ENCODE data around the gene ERC1.

The ERC1 gene

DNA sequence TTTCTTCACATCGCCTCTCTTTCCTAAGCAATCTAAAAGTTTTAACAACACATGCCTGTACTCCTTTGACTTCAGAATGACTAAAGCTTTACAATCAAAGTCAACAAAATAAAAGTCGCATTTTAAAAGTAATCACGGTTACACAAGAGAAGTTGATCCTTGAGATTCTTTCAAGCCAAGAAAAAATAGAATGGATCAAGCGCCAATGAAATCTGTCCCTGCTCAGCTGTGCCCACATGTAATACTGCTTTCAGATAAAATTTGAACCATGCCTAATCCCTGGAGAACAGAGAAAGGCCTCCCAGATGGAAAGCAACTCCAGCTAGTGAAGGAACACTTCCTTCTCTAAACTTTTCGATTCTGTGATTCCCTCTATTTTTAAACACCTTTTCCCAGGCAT lies 490.3 kb downstream of the ERC1 start:
- H3K4me1 ChIP-seq: no peaks in the 10 kb centered on the region; the same call in 1 of the 2 replicates
- no peak for DNase-seq (ENCODE audit: low spot score in 2 of 2)
- H3K9me3 ChIP-seq: no peaks in the 10 kb centered on the region
- no peaks in the 10 kb centered on the region for H3K36me3 ChIP-seq (replicated peaks)
- no peak overlapping the region for H3K4me3 ChIP-seq
- no peaks in the 10 kb centered on the region for H3K27me3 ChIP-seq (ENCODE audit: low read depth)
- in situ Hi-C loops (cut with MboI; ENCODE audit: low sequenced_read_pairs): no loop called here

DNA sequence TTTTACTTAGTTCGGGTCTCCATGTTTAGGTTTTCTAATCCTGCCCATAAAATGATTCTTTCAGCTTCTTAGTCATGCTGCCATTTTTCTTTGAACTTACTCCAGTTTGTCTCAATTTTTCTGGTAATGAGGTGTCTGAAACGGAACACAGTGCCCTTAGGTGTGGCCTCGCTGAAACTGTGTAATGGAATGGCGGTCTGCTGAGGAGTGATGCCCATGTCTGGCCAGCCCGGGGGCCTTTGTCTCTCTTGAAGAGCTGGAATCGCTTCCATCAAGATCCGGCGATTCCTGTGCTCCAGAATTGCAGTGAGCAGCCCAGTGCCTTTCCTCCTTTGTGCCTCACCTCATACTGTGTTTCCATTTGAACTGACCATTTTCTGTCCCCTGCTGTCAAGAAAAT lies 490.9 kb downstream of the ERC1 start:
- no peaks in the 10 kb centered on the region for H3K27me3 ChIP-seq (ENCODE audit: low read depth)
- H3K36me3 ChIP-seq (replicated peaks): no peaks in the 10 kb centered on the region
- H3K9me3 ChIP-seq: no peaks in the 10 kb centered on the region
- no peak overlapping the region for H3K4me3 ChIP-seq
- in situ Hi-C loops (cut with MboI; ENCODE audit: low sequenced_read_pairs): no loop called here
- H3K4me1 ChIP-seq: no peaks in the 10 kb centered on the region; the same call in 1 of the 2 replicates
- DNase-seq (ENCODE audit: low spot score in 2 of 2): no peak

DNA sequence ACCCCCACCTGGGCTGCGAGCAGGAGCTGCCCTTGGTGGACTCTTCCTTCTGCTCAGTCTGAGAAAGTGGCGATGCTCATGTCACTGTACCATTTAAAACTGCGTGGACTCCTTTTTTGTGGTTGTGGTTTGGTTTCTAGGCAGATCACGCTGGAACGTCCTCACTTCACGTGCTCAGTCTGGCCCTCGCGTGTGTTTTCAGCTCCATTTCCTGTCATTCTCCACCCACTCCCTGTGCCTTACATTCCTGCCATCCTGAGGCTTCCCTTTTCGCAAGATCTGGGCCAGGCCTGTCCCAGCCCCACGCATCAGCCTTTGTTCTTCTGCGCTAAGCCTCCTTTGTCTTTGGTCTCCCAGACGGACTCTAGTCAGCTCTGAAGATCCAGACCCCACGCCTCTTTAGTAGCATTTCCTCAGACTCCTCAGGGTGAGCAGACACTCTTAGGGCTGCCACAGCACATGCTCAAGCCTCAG lies 497.9 kb downstream of the ERC1 start:
- H3K4me1 ChIP-seq: no peaks in the 10 kb centered on the region; the same call in 1 of the 2 replicates
- in situ Hi-C loops (cut with MboI; ENCODE audit: low sequenced_read_pairs): no loop called here
- H3K9me3 ChIP-seq: no peaks in the 10 kb centered on the region; the same call in 1 of the 2 replicates
- DNase-seq (ENCODE audit: low spot score in 2 of 2): peak in 1 of 2 experiments; percentile 24
- H3K4me3 ChIP-seq: no peak overlapping the region
- H3K36me3 ChIP-seq (replicated peaks): 0 out of 2 replicates have a peak, but pooled peaks cover 2% of the 10 kb centered on the region
- H3K27me3 ChIP-seq (ENCODE audit: low read depth): no peaks in the 10 kb centered on the region

DNA sequence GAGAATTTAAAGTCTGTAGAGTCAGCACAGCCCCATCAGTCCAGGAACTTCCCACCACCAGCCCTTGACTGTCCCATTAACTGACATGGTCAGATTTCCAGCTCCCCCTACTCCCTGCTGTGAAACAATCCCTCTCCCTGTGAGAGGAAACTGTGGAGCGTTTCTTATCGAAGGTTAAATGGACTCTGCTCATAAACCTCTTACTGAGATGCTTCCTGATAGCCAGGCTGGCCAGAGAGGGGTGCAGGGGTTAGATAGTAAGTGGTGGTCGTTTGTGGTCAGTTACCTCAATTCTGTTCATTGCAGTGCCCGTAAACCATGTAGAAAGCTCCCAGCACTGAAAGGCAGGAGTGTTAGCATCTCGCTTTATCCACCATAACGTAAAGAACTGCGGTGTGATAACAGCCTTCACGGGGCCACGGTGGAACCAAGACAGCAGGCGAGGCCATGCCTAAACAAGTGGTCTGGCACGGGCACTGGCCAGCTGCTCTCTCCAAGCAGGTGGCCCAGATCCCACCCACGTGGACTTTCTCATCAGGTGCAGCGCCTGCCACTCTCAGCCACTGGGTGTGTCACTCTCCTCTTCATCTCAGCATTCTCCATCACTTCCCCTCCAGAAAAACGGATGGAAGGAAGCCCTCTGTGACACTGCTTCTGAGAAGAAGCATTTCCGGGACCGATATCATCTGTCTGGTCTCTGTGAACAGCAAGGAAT lies 501.1 kb downstream of the ERC1 start:
- Histone ChIP-seq H3K9me3 (no peaks in the 10 kb centered on the region; the same call in 1 of the 2 replicates), H3K4me1 (no peaks in the 10 kb centered on the region), H3K36me3 (replicated peaks) (0 out of 2 replicates have a peak, but pooled peaks cover 2% of the 10 kb centered on the region), H3K4me3 (no peak overlapping the region), H3K27me3 (ENCODE audit: low read depth) (no peaks in the 10 kb centered on the region)
- no peak for DNase-seq (ENCODE audit: low spot score in 2 of 2)
- in situ Hi-C loops (cut with MboI; ENCODE audit: low sequenced_read_pairs): no loop called here

DNA sequence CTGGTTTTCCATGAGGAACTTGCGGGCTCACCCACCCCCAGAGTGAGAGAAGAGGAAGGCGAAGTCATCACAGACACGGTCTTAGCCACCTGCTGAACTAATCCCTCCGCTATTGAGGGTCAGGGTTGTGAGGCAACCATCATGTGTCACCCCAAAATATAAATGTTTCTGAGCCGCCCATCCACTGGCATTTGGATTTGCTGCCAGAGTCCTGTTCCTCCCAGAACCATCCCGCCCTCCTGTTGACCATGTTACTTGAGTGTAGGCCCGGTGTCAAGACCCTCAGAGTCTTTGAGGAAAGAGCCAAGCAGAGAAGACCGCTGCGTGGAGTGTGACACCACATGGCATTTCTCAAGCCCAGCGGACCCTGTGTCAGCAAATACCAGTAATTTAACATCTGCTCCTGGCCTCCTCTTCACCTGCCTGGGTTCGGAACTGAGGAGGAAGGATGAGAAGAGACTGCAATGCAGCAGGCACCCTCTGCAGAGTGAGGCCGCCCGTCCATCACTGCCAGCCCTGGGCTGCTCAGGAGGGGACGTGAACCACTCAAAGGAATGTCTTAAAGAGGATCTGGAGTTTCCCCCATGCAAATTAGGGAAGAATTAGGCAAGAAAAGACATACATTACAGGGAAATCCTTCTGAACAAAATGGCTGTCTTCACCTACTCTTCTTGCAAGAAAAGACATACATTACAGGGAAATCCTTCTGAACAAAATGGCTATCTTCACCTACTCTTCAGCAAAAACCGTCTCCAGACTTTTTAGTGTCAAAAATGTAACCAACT lies 502.9 kb downstream of the ERC1 start:
- Histone ChIP-seq H3K9me3 (no peaks in the 10 kb centered on the region; the same call in 1 of the 2 replicates), H3K36me3 (replicated peaks) (0 out of 2 replicates have a peak, but pooled peaks cover 2% of the 10 kb centered on the region), H3K27me3 (ENCODE audit: low read depth) (no peaks in the 10 kb centered on the region), H3K4me3 (no peak overlapping the region), H3K4me1 (no peaks in the 10 kb centered on the region)
- DNase-seq (ENCODE audit: low spot score in 2 of 2): no peak
- in situ Hi-C loops (cut with MboI; ENCODE audit: low sequenced_read_pairs): no loop called here

DNA sequence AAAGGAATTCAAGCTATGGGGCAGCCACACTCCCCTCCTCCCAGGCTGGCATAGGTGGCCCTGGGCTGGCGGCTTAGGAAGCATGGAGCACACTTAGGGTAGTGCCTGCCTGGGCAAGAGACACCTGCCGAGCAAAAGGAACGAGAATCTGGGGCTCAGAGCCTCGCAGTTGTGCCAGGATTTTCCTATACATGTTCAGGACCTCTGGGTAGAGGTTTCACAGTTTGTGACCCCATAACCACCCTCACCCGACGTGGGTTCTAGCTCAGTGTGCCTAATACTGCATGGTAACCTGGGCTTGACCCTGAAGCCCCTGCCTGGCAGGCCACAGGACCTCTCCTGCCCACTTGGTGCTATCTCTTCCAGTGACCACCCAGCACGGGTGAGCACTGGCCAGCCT lies 503.8 kb downstream of the ERC1 start:
- H3K36me3 ChIP-seq (replicated peaks): 0 out of 2 replicates have a peak, but pooled peaks cover 2% of the 10 kb centered on the region
- no peak for DNase-seq (ENCODE audit: low spot score in 2 of 2)
- in situ Hi-C loops (cut with MboI; ENCODE audit: low sequenced_read_pairs): no loop called here
- H3K27me3 ChIP-seq (ENCODE audit: low read depth): no peaks in the 10 kb centered on the region
- no peak overlapping the region for H3K4me3 ChIP-seq
- H3K4me1 ChIP-seq: no peaks in the 10 kb centered on the region
- H3K9me3 ChIP-seq: no peaks in the 10 kb centered on the region

DNA sequence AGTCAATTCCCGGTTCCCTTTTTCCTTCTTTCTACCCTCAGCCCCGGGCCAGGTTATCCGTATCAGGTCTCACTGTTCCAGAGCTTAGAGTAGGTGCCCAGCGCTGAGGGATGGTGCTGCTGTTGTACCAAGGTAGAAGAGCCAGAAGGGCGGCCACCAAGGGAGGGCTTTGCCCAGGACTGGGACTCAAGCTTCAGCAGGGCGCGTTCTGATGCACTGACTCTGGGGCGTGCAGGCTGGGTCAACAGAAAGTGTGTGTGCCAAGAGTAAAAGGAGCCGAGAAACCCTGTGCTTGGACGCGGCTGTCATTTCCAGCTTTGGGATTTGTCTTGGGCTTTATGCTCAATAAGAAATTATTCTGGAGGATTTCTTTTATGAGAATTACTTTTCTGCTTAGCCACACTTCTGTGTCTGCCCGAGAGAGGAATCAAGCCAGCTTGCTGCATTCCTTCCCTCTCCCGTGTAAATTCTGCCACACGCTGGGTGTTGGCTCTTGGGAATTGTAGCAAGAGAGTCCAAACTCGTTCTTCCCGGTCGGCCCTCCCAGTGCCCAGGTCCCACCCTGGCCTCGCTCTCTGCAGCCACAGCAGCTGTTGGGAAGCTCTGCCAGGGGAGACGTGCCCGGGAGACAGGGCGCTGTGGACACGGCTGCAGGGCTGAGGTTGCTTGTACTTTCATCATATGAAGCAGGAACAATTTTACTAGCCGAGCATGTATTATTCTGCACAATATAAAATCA lies 505.3 kb downstream of the ERC1 start:
- Histone ChIP-seq H3K36me3 (replicated peaks) (no peaks in the 10 kb centered on the region), H3K27me3 (ENCODE audit: low read depth) (no peaks in the 10 kb centered on the region), H3K4me1 (no peaks in the 10 kb centered on the region), H3K4me3 (no peak overlapping the region), H3K9me3 (no peaks in the 10 kb centered on the region)
- in situ Hi-C loops (cut with MboI; ENCODE audit: low sequenced_read_pairs): no loop called here
- no peak for DNase-seq (ENCODE audit: low spot score in 2 of 2)

DNA sequence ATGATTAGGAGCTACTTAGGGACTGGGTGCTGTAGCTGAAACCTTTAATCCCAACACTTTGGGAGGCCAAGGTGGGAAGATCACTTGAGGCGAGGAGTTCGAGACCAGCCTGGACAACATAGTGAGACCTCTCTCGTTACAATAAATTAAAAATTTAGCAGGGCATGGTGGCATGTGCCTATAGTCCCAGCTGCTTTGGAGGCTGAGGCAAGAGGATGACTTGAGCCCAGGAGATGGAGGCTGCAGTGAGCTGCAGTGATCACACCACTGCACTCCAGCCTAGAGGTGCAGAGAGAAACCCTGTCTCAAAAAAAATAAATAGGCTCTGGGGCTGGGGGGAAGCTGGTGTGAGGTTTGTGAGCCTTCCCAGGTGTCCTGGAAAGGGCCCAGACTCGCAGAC lies 506.1 kb downstream of the ERC1 start:
- no peak for DNase-seq (ENCODE audit: low spot score in 2 of 2)
- H3K4me1 ChIP-seq: no peaks in the 10 kb centered on the region
- in situ Hi-C loops (cut with MboI; ENCODE audit: low sequenced_read_pairs): no loop called here

DNA sequence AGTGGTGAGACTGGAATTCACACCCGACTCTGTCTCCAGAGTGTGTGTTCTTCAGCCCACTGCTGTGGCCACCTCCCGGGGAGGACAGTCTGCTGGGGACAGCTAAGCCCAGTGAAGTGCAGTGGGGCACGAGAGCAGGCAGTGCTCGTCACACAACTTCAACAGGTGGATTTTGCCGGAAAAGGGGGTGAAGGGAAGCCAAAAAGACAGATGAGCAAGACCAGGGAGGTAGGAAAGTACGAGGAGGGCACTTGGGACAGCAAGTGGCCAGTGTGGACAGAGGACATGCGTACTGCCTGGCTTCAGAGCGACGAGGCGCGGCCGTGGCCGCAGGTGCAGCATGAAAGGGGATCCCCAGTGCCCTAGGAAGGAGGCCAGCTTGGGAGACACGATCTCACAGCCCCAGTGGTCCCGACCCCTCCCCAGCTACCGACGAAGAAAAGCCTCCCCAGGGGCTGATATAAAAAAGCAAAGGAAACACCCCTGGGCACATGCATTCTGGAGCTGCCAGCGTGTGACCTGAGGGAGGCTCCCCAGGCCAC lies 507.2 kb downstream of the ERC1 start:
- no peaks in the 10 kb centered on the region for H3K27me3 ChIP-seq (ENCODE audit: low read depth)
- no peaks in the 10 kb centered on the region for H3K4me1 ChIP-seq
- H3K9me3 ChIP-seq: no peaks in the 10 kb centered on the region
- DNase-seq (ENCODE audit: low spot score in 2 of 2): no peak
- H3K36me3 ChIP-seq (replicated peaks): no peaks in the 10 kb centered on the region
- in situ Hi-C loops (cut with MboI; ENCODE audit: low sequenced_read_pairs): no loop called here
- H3K4me3 ChIP-seq: no peak overlapping the region

More for the DNA sequence above, 506.1 kb downstream of the ERC1 start:
- H3K27me3 ChIP-seq (ENCODE audit: low read depth): no peaks in the 10 kb centered on the region
- H3K4me3 ChIP-seq: no peak overlapping the region
- no peaks in the 10 kb centered on the region for H3K9me3 ChIP-seq
- H3K36me3 ChIP-seq (replicated peaks): no peaks in the 10 kb centered on the region

DNA sequence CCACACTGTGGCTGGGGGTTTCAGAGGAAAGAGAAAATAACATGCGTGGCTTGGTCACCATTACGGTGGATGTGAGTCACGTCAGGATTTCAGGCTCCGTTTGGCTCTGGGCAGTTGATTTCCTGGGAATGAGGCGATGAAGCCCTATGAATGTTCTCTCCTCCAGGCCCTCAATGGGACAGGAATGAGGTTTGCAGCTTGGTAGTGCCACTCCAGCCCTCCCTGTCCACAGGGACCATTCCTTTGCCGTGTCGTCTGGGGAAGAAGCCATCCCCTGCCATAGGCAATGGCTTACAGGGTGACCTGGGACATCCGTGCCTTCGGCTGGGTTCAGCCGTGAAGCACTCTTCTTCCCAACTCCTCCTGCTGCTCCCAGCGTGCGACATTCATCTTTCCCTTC lies 508.3 kb downstream of the ERC1 start:
- Histone ChIP-seq H3K36me3 (replicated peaks) (no peaks in the 10 kb centered on the region), H3K4me1 (no peaks in the 10 kb centered on the region), H3K27me3 (ENCODE audit: low read depth) (no peaks in the 10 kb centered on the region), H3K9me3 (no peaks in the 10 kb centered on the region), H3K4me3 (no peak overlapping the region)
- no peak for DNase-seq (ENCODE audit: low spot score in 2 of 2)
- in situ Hi-C loops (cut with MboI; ENCODE audit: low sequenced_read_pairs): no loop called here

DNA sequence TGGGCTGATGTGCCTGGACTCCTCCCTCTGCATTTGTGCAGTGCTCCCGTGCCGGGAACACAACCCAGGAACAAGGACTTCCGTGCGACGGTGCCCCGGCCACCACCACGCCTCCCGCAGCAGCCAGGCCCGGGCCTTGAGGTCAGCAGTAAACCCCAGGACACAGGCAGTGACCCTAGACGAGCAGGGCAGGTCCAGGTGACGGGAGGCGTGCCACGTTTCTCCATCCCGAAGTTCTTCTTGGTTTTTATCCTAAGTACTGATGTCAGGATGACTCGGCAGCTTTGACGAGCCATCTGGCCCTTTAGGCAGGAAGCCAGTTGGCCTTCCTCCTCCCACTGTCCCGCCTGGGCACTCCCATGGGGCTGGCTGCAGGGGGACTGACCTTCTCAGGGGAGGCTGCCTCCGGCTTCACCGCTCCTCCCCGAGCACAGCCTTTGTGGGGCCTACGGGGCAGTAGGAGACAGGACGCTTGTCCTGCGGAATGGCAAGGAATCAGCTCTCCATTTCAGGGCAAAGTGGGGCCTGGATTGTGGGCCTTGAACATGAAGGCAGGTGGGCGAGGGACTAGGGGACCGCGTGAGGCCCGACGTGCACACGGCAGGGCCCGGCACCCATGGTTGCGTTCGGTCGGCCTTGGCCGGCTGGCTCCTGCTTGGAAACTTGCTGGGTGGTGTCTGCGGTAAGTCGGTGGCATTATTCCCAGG lies 509.2 kb downstream of the ERC1 start:
- in situ Hi-C loops (cut with MboI; ENCODE audit: low sequenced_read_pairs): no loop called here
- no peak overlapping the region for H3K4me3 ChIP-seq
- H3K36me3 ChIP-seq (replicated peaks): no peaks in the 10 kb centered on the region
- no peaks in the 10 kb centered on the region for H3K27me3 ChIP-seq (ENCODE audit: low read depth)
- no peaks in the 10 kb centered on the region for H3K9me3 ChIP-seq
- H3K4me1 ChIP-seq: no peaks in the 10 kb centered on the region
- no peak for DNase-seq (ENCODE audit: low spot score in 2 of 2)

DNA sequence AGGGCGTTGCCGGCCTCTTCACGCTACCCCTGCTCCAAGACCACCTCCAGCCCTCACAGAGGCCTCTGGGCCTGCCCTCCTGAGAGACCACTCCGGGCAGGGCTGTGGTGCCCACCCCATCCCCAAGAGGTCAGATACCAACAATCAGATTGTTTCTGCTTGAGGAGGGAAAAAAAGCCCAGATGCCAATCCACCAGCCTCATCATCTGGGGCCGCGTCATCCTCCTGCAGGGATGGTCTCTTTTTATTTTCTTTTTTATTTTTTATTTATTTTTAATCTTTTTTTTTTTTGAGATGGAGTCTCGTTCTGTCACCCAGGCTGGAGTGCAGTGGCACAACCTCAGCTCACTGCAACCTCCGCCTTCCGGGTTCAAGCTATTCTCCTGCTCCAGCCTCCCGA lies 510.0 kb downstream of the ERC1 start:
- Histone ChIP-seq H3K4me3 (no peak overlapping the region), H3K27me3 (ENCODE audit: low read depth) (no peaks in the 10 kb centered on the region), H3K36me3 (replicated peaks) (no peaks in the 10 kb centered on the region), H3K9me3 (no peaks in the 10 kb centered on the region), H3K4me1 (no peaks in the 10 kb centered on the region)
- in situ Hi-C loops (cut with MboI; ENCODE audit: low sequenced_read_pairs): no loop called here
- no peak for DNase-seq (ENCODE audit: low spot score in 2 of 2)

Measured in HAP-1 (cell line).